Activated T-cell treated with anti-CD3 and anti-CD28 coated beads, Interleukin-2, amount 50 U/mL, for 1 hour (primary cell): Measurements from ENCODE around the gene IFNL2.
A peak's percentile ranks its signal among the peaks of the same experiment; 100 is the strongest.
"Not testable (repeated sequence)": the region's sequence is repeated elsewhere in the genome, so short reads cannot be mapped to it uniquely, and the experiment has no call there.

Experiments
- DNase-seq: peaks from one replicate; pipeline ENCODE4 v3.0.0-alpha.2; 2020

The IFNL2 gene

GRCh38 chr19:39268085-39268484 is at the start of gene IFNL2:
Gene IFNL2 (plus strand): TSS chr19:39268396. CDS start chr19:39268569, 173 bp downstream.
- not testable (repeated sequence) for DNase-seq

GRCh38 chr19:39219108-39219507 is 49.1 kb upstream of the IFNL2 start:
- DNase-seq = not testable (repeated sequence)

GRCh38 chr19:39223703-39224279 is 44.4 kb upstream of the IFNL2 start:
- no peak for DNase-seq

- no peak for DNase-seq
Measured at GRCh38 chr19:39224910-39225309, 43.3 kb upstream of the IFNL2 start.

GRCh38 chr19:39230096-39230764 is 38.0 kb upstream of the IFNL2 start:
- no peak for DNase-seq

- no peak for DNase-seq
Measured at GRCh38 chr19:39232708-39233107, 35.5 kb upstream of the IFNL2 start.

- DNase-seq = peak; percentile 49
Measured at GRCh38 chr19:39236527-39236926, 31.7 kb upstream of the IFNL2 start.

GRCh38 chr19:39237200-39238184 is 30.7 kb upstream of the IFNL2 start:
- peak; percentile 39 for DNase-seq

GRCh38 chr19:39238209-39238608 is 30.0 kb upstream of the IFNL2 start:
- DNase-seq = no peak

- DNase-seq = no peak
Measured at GRCh38 chr19:39238944-39239343, 29.3 kb upstream of the IFNL2 start.

- no peak for DNase-seq
Measured at GRCh38 chr19:39240421-39240820, 27.8 kb upstream of the IFNL2 start.

- DNase-seq = not testable (repeated sequence)
Measured at GRCh38 chr19:39243741-39244140, 24.5 kb upstream of the IFNL2 start.

GRCh38 chr19:39244410-39245100 is 23.6 kb upstream of the IFNL2 start, which contains the start of gene IFNL3:
Gene IFNL3 (minus strand): TSS chr19:39245006. CDS start chr19:39244967, 39 bp downstream.
- not testable (repeated sequence) for DNase-seq

GRCh38 chr19:39245166-39245565 is 23.0 kb upstream of the IFNL2 start:
- not testable (repeated sequence) for DNase-seq

- DNase-seq = peak; percentile 37
Measured at GRCh38 chr19:39246951-39247669, 21.1 kb upstream of the IFNL2 start.

GRCh38 chr19:39247701-39248664 is 20.2 kb upstream of the IFNL2 start:
- peak; percentile 34 for DNase-seq

- no peak for DNase-seq
Measured at GRCh38 chr19:39248806-39249205, 19.4 kb upstream of the IFNL2 start, which contains the start of gene IFNL4. Gene IFNL4 (minus strand): TSS chr19:39248856.

- no peak for DNase-seq
Measured at GRCh38 chr19:39251081-39251480, 17.1 kb upstream of the IFNL2 start.

GRCh38 chr19:39251846-39252245 is 16.4 kb upstream of the IFNL2 start:
- no peak for DNase-seq

- DNase-seq = no peak
Measured at GRCh38 chr19:39252458-39252857, 15.7 kb upstream of the IFNL2 start.
